ENCODE data around the gene SPIRE1. TPM values are rescaled to one million over a fixed set of nuclear protein-coding genes. Genes with fewer than 3 reads are reported as not detected.

The SPIRE1 gene
- total and polyA plus RNA-seq, 2 experiments from 2014 or later, result 10.7 to 28.6 TPM

DNA sequence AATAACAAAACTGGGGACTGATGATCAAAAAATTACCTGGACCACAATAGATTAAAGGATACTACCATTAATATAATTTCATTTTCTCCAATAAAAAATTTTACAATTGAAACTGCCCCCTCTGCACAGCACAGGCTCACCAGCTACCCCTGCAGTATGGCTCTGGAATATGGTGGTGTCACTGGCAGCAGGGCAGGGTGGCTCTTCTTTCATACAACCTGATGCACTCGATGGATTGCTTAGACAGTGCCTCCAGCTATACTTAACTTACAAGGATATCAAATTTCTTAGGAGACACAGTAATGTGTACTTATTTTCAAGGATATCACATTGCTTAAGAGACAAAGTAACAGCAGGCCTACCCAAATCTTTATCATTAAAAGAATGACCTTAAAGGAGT is 126.2 kb downstream of the SPIRE1 start:
- Histone ChIP-seq H3F3A (ENCODE audit: insufficient read depth) (0 out of 2 replicates have a peak, but pooled peaks cover 6% of the 10 kb centered on the region), H3K9me2 (ENCODE audit: insufficient read depth) (no peaks in the 10 kb centered on the region), H3K4me2 (ENCODE audit: unreplicated experiment) (no peak overlapping the region), H3K36me3 (ENCODE audit: low read depth) (no peaks in the 10 kb centered on the region), H2AFZ (no peak overlapping the region), H3K79me2 (ENCODE audit: insufficient read depth) (peaks cover 85% of the 10 kb centered on the region), H3K27ac (no peak overlapping the region), H3K27me3 (replicated peaks; ENCODE audit: insufficient read depth) (no peaks in the 10 kb centered on the region), H3K4me3 (no peak overlapping the region), H3K9me3 (ENCODE audit: low read depth) (no peaks in the 10 kb centered on the region), H3K4me1 (ENCODE audit: insufficient read depth) (peaks cover 7% of the 10 kb centered on the region; the same call in 1 of the 2 replicates), H4K20me1 (ENCODE audit: insufficient read depth) (no peaks in the 10 kb centered on the region), H3K9ac (no peak overlapping the region)
- TF ChIP-seq EZH2 (IDR thresholded peaks at IDR 0.05; ENCODE audit: insufficient read depth, poor library complexity, severe bottlenecking) (no peak), EZH2phosphoT487 (IDR thresholded peaks at IDR 0.05; ENCODE audit: insufficient read depth, low read depth) (no peak)
- in situ Hi-C loops (cut with MboI), result loop anchor here (10.0 kb wide), 1 partner anchor 113 kb away; no protein-coding TSS in a partner anchor
- no peak for DNase-seq
- 5 to 11% methylated on average over 1 of the region's 1 CpG for WGBS, 2 experiments (ENCODE audit: low coverage in 1 of 2, low lambda C conversion rate in 2 of 2, missing lambda C conversion rate in 2 of 2)

- 33 to 39% methylated on average over 5 of the region's 5 CpGs for whole genome bisulfite sequencing, 2 experiments (ENCODE audit: low coverage in 1 of 2, low lambda C conversion rate in 2 of 2, missing lambda C conversion rate in 2 of 2)
- H2AFZ ChIP-seq, result no peak overlapping the region
- no peak overlapping the region for H3K4me3 ChIP-seq
- no peaks in the 10 kb centered on the region for H3K36me3 ChIP-seq (ENCODE audit: low read depth)
- no peaks in the 10 kb centered on the region for H3K9me3 ChIP-seq (ENCODE audit: low read depth)
- H3K4me2 ChIP-seq (ENCODE audit: unreplicated experiment), result peak overlapping the region; percentile 17
- no peak for TF ChIP-seq EZH2phosphoT487 (IDR thresholded peaks at IDR 0.05; ENCODE audit: insufficient read depth, low read depth)
- TF ChIP-seq EZH2 (IDR thresholded peaks at IDR 0.05; ENCODE audit: insufficient read depth, poor library complexity, severe bottlenecking), result no peak
- no peaks in the 10 kb centered on the region for H3K9me2 ChIP-seq (ENCODE audit: insufficient read depth)
- H3K4me1 ChIP-seq (ENCODE audit: insufficient read depth), result peaks cover 18% of the 10 kb centered on the region
- H4K20me1 ChIP-seq (ENCODE audit: insufficient read depth), result no peaks in the 10 kb centered on the region
- H3F3A ChIP-seq (ENCODE audit: insufficient read depth), result no peaks in the 10 kb centered on the region
- no peak overlapping the region for H3K27ac ChIP-seq
- in situ Hi-C loops (cut with MboI), result no loop called here
- H3K27me3 ChIP-seq (replicated peaks; ENCODE audit: insufficient read depth), result no peaks in the 10 kb centered on the region
- 0 out of 2 replicates have a peak overlapping the region, but pooled peaks have one; percentile 14 for H3K9ac ChIP-seq
- DNase-seq, result peak; percentile 26
- peaks cover 88% of the 10 kb centered on the region for H3K79me2 ChIP-seq (ENCODE audit: insufficient read depth)
Observed at GRCh38 chr18:12520442-12520992, 137.4 kb downstream of the SPIRE1 start.

GRCh38 chr18:12518832-12519531 is 138.9 kb downstream of the SPIRE1 start:
- 97 to 99% methylated on average over 6 of the region's 6 CpGs for WGBS, 2 experiments (ENCODE audit: low coverage in 1 of 2, low lambda C conversion rate in 2 of 2, missing lambda C conversion rate in 2 of 2)
- no peaks in the 10 kb centered on the region for H4K20me1 ChIP-seq (ENCODE audit: insufficient read depth)
- no peak for DNase-seq

DNA sequence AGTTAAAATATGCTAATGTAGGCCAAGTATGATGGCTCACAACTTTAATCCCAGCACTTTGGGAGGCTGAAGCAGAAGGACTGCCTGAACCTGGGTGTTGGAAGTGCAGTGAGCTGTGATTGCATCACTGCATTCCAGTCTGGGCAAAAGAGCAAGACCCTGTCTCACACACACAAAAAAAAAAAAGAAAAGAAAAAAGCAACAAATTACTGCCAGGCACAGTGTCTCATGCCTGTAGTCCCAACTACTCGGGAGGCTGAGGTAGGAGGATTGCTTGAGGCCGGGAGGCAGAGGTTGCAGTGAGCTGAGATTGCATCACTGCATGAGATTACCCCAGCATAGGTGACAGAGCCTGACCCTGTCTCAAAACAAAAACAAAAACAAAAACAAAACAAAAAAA is 139.6 kb downstream of the SPIRE1 start:
- H3K9me3 ChIP-seq (ENCODE audit: low read depth), result no peaks in the 10 kb centered on the region
- H3K4me1 ChIP-seq (ENCODE audit: insufficient read depth), result peaks cover 20% of the 10 kb centered on the region
- no peak overlapping the region for H3K4me3 ChIP-seq
- TF ChIP-seq EZH2phosphoT487 (IDR thresholded peaks at IDR 0.05; ENCODE audit: insufficient read depth, low read depth) (no peak), EZH2 (IDR thresholded peaks at IDR 0.05; ENCODE audit: insufficient read depth, poor library complexity, severe bottlenecking) (no peak)
- H3K4me2 ChIP-seq (ENCODE audit: unreplicated experiment), result no peak overlapping the region
- H3K27ac ChIP-seq, result no peak overlapping the region
- H4K20me1 ChIP-seq (ENCODE audit: insufficient read depth), result no peaks in the 10 kb centered on the region
- no peaks in the 10 kb centered on the region for H3K9me2 ChIP-seq (ENCODE audit: insufficient read depth)
- DNase-seq, result no peak
- 94% methylated on average over 2 of the region's 2 CpGs for WGBS, 2 experiments (ENCODE audit: low coverage in 1 of 2, low lambda C conversion rate in 2 of 2, missing lambda C conversion rate in 2 of 2)
- no peaks in the 10 kb centered on the region for H3K27me3 ChIP-seq (replicated peaks; ENCODE audit: insufficient read depth)
- H3K9ac ChIP-seq, result no peak overlapping the region
- no peak overlapping the region for H2AFZ ChIP-seq
- H3K79me2 ChIP-seq (ENCODE audit: insufficient read depth), result peaks cover 92% of the 10 kb centered on the region
- H3F3A ChIP-seq (ENCODE audit: insufficient read depth), result no peaks in the 10 kb centered on the region
- in situ Hi-C loops (cut with MboI), result no loop called here
- H3K36me3 ChIP-seq (ENCODE audit: low read depth), result no peaks in the 10 kb centered on the region

More at GRCh38 chr18:12518832-12519531, 138.9 kb downstream of the SPIRE1 start:
- Histone ChIP-seq H3K79me2 (ENCODE audit: insufficient read depth) (peaks cover 93% of the 10 kb centered on the region), H3K4me1 (ENCODE audit: insufficient read depth) (peaks cover 20% of the 10 kb centered on the region), H3K4me3 (no peak overlapping the region), H3K9me2 (ENCODE audit: insufficient read depth) (no peaks in the 10 kb centered on the region), H3K27me3 (replicated peaks; ENCODE audit: insufficient read depth) (no peaks in the 10 kb centered on the region), H3K27ac (no peak overlapping the region), H3K4me2 (ENCODE audit: unreplicated experiment) (no peak overlapping the region), H3K36me3 (ENCODE audit: low read depth) (no peaks in the 10 kb centered on the region), H3K9ac (no peak overlapping the region), H2AFZ (no peak overlapping the region), H3K9me3 (ENCODE audit: low read depth) (no peaks in the 10 kb centered on the region), H3F3A (ENCODE audit: insufficient read depth) (no peaks in the 10 kb centered on the region)
- in situ Hi-C loops (cut with MboI), result no loop called here
- TF ChIP-seq EZH2 (IDR thresholded peaks at IDR 0.05; ENCODE audit: insufficient read depth, poor library complexity, severe bottlenecking) (no peak), EZH2phosphoT487 (IDR thresholded peaks at IDR 0.05; ENCODE audit: insufficient read depth, low read depth) (no peak)

Measured in GM23248 (cell line).